GM18505 (cell line): ENCODE measurements around the gene CRACDL.

Source experiments
- ATAC-seq: cut with Tn5 transposase; IDR thresholded peaks from one replicate; pipeline ENCODE4 v1.9.1; 2021; ENCODE audit not compliant: unreplicated experiment
- POLR2A ChIP-seq: IDR thresholded peaks from 4 replicates; pipeline ENCODE4 v1.6.1; 2011; ENCODE audit warnings: borderline replicate concordance; ENCODE audit not compliant: insufficient read depth, insufficient read length; ENCODE audit errors: extremely low read depth

Gene CRACDL

DNA sequence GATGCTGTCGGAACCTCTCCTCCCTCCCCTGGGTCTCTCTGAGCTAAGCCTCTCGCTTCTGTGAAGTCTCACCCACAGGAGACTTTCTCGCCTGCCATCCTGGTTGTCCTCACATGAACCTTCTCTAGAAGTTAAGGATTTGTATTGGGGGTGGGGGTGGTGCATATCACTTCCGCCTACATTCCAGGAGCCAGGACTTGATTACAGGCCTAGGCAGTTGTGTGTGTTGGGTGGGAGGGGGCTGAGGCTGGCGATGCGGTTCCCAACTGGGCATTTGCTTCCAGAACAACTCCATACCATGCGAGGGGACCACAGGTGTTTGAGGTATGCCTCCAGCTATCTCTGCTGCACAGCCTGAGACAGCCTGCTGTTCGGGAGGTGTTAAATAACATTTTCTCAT lies 148.3 kb downstream of the CRACDL start:
- no peak for ATAC-seq
- TF ChIP-seq POLR2A = no peak

DNA sequence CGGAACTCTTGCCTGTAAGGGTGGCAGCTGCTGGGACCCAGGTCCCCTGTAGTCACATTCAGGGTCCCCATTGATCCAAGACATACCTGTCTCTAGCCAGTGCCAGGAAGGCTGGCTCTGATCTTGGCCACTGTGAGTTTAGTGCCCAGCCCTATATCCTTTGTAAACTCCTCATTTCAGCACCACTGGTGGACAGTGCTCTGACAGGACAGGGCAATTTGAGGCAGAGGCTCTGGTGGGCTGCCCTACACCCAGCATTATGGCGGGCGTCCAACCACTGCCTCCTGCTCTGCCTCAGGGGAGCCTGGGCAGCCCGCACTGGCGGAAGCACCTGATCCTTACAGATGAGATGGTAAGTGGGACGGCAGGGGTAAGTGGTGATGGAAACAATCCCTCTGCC lies 149.8 kb downstream of the CRACDL start:
- TF ChIP-seq POLR2A = no peak
- ATAC-seq = no peak

DNA sequence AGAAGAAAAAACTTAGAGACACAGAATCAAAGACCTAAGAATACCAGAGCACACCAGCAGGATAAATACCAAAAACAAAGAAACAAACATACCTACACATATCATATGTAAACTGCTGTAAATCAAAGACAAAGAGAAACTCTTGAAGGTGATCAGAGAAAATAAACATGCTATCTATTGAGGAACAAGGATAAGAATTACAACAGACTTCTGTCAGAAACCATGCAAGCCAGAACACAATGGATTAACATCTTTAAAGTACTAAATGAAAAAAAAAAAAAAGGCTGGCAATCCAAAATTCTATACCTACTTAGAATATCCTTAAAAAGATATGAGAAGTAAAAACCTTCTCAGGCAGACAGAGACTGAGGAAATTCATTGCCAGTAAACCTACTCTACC lies 153.5 kb downstream of the CRACDL start:
- TF ChIP-seq POLR2A = no peak
- no peak for ATAC-seq

DNA sequence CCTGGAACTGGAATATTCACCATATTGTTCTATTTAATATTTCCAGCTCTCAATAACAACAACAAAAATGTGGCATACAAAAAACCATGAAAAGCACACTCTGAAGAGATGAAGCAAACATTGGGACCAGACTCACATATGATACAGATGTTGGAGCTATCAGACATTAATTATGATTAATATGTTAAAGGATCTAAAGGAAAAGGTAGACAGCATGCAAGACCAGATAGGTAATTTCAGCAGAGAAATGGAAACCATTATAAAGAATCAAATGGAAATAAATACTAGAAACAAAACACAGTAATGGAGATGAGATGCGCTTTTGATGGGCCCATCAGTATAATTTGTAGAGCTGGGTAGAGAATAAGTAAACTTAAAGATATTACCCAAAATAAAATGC lies 154.2 kb downstream of the CRACDL start:
- ATAC-seq = no peak
- no peak for TF ChIP-seq POLR2A

DNA sequence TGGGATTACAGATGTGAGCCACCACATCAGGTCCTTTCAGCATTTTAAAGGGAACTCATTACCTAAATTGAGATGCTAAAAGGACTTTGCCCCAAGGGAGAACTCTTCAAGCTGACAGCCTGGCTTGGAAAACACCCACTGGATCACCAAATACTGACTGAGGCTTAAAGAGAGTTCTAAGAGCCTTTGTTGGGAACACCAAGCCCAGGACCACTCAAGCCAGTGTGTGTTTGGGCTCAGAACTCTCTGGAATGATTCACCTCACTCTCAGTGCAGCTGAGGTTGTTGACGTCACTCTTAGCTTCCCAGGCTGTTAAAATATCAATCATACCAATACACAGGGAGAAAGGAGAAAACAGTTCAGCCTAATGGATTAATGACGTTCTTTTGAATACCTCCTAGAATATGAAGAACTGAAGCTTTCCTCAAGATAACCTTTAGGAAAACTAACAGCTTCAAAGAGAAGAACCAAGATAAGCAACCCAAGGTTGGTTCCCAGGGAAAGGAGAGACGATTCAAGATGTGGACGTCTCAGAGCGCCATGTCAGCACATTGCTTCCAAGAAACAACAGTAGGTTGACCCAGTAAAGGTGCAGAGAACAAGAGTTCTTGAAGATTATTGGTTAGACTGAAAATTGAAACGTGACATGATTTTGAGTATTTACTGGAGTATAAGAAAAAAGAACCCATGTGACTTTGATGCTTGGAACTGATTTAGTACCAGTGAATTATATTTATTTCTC lies 157.1 kb downstream of the CRACDL start:
- TF ChIP-seq POLR2A = no peak
- no peak for ATAC-seq

DNA sequence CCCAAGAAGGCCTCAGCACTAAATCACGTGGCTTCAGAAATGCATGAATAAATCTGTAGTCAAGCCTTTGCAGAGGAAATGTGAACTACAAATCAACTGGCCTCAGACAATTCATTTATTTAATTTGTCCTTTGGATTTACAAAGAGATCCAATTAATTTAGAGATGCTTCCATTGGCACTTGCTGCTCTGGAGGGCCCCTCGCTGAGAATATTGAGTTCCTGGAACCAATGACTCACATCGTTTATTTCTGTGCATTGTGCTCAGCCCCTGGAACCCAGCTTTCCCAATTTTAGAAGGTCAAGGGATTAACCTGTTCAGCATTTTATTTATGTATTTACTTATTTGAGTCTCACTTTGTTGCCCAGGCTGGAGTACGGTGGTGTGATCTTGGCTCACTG lies 157.9 kb downstream of the CRACDL start:
- no peak for TF ChIP-seq POLR2A
- ATAC-seq = no peak

DNA sequence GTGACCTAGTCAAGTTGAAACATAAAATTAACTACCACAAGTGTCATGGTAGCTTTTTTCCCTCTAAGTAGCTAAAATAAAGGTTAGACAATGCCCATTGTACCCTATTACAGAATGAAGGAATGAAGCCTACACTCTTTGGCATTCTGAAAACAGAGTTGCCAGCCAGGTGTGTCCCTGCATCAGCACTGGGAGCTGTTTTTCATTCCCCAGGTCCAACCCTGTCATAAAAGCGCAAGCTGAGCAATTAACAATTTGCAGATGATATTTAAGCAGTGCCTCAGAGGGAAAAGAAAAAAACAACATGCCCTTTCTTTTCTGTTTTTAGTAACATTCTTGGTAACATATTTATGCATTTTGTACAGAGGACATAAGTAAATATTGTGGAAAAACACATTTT lies 158.3 kb downstream of the CRACDL start:
- no peak for TF ChIP-seq POLR2A
- ATAC-seq = no peak

DNA sequence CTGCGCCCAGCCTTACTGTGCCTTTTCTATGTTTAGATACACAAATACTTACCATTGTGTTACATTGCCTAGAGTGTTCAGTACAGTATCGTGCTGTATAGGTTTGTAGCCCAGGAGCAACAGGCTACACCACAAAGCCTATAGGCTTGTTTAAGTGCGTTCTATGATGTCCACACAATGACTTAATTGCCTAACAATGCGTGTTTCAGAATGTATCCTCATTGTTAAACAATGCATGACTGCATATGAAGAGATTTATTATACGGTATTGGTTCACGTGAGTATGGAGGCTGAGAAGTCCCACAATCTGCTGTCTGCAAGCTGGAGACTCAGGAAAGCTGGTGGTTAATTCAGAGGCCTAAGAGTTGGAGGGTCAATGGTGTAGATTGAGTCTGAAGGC lies 158.9 kb downstream of the CRACDL start:
- TF ChIP-seq POLR2A = no peak
- no peak for ATAC-seq

DNA sequence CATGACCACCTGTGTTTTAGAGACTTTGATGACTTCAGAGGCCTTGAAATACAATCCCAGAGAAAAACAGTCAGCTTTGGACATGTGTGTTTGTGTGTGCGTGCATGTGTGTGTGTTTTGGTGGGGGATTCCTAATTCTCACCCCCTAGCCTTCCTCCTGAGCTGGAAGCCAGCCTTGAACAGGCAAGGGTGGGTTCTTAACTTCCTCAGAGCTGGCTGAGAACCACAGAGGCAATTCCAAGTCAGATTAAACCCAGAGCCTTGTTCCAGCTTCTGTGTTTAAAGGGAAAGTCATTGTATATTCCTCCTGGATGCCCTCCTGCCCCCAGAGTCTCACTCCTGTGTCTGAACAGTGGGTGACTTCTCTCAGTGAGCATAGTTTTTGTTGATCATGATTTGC lies 159.9 kb downstream of the CRACDL start:
- no peak for TF ChIP-seq POLR2A
- no peak for ATAC-seq

DNA sequence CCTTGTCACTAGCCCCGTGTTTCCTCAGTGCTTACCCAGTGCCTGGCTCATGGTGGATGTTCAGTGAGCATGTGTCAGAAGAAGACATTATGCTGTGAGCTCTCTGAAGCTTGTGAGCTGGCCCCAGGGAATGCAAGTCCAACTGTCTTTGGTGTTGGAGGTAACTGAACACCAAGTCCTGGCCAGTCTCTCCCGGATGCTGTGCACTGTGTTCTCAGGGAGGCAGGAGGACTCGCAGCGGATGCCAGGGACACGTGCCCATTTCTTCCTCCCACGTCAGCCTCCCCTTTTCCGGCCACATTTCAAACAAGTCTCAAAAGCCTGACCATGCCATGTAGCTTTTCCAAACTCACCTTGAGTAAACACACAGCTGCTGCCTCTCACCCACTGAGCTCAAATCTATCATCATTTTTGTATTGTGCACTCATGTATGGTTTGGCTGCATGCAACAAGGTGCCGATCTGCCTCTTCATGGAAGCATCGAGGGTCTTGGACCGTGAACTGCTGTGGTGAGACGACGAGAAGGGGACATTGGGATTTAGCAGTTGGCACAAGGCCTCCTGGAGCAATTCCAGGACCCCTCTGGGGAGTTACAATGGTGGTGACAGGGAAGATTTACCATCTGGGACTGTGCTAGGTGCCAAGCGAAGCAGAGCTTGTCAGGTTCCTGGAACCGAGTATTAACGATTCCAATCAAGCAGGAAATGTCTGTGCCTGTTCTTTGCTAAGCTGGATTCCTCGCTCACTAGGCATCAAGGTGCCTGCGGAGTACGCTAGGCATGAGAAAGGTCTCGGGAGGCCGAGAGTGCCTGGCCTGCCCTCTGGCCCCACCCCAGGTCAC lies 160.7 kb downstream of the CRACDL start:
- no peak for TF ChIP-seq POLR2A
- ATAC-seq = no peak

DNA sequence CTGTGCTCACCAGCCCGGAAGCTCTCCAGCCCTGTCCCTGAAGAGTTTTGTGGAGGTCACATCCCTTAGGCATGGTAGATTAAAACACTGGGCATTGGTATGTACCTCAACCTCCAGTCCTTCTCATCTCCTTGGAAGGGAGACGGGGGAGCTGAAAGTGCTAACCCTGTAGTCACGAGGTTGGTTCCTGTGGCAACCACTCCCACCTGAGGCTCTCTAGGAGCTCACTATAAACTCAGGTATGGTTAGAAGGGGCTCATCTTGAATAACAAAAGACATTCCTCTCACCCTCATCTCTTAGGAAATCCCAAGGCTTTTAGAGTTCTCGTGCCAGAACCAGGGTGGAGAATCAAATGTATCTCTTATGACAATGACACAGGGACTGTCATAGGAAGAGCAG lies 162.1 kb downstream of the CRACDL start:
- ATAC-seq = no peak
- TF ChIP-seq POLR2A = no peak

DNA sequence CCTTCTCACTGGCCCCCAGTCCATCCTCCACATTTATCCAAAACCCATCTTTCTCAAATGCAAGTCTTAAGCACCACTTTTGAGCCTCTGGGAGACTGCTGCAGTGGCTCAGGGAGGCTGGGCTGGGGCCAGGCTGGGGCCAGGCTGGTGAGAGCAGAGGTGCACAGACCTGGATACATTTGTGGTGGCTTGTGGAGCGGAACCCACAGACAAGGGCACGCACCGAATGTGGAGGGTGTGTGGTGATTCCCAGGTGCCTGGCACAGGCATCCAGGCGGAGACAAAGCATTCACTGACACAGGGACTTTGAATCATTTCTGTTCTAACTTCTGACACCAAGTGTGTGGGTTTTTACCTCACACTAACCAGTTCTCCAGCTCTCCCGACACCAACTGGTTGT lies 162.9 kb downstream of the CRACDL start:
- TF ChIP-seq POLR2A = no peak

DNA sequence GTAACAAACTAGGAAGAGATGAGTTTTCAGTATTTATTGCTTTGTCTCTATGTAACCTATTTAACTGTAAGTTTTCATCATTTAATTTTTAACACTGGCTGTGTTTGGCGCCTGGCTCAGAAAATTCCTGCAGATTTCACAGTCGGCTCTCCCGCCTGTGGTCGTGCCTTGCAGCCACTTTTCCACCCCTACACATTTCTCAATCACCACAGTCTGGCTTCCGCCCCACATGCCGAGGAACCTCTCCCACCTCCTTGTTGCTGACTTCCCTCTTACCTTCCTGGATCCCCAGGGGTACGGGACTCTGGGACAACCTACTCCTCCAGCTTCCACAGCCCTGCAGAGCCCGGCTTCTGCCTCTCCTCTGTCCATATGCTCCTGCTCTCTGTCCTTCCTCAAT lies 163.5 kb downstream of the CRACDL start:
- ATAC-seq = no peak

More for the DNA sequence above, 162.9 kb downstream of the CRACDL start:
- ATAC-seq = no peak

More for the DNA sequence above, 163.5 kb downstream of the CRACDL start:
- no peak for TF ChIP-seq POLR2A
